ENCODE data around the gene DDX10. TPM values are rescaled to one million over a fixed set of nuclear protein-coding genes. Genes with fewer than 3 reads are reported as not detected.

The DDX10 gene
- total RNA-seq, 4 donors from 2014 or later: 17.0 to 39.0 (median 34.3) TPM

GRCh38 chr11:108825381-108825780 lies 160.5 kb downstream of the DDX10 start:
- no peaks in the 10 kb centered on the region for H3K9me3 ChIP-seq
- no peaks in the 10 kb centered on the region for H3K36me3 ChIP-seq
- TF ChIP-seq POLR2A (IDR thresholded peaks at IDR 0.05): no peak
- DNase-seq: no peak
- no peak overlapping the region for H3K27ac ChIP-seq
- intact Hi-C loops (cut with DNase I): no loop called here
- WGBS, 2 donors: 96 to 98% methylated on average over 1 of the region's 1 CpG
- no peaks in the 10 kb centered on the region for H3K27me3 ChIP-seq
- H3K4me3 ChIP-seq (replicated peaks in 1 of 3): no peak overlapping the region
- no peaks in the 10 kb centered on the region for H3K4me1 ChIP-seq

DNA sequence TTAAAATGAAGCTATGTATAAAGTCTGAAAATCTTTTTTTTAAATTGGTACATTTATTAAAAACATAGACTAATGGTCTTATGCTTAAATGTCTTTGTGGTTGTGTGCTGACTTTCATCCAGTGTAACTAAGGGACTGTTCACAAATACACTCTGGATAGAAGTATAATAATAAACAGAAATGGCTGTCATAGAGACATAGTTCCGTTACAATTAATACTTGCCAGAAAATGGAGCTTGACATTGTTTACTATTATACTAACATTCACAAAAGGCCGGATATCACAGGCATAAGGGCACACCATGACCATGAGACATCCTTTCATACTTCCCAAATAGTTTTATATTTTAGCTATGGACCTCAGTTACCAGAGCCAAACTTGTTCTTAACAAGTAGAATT lies 161.3 kb downstream of the DDX10 start:
- intact Hi-C loops (cut with DNase I): no loop called here
- no peak for DNase-seq

DNA sequence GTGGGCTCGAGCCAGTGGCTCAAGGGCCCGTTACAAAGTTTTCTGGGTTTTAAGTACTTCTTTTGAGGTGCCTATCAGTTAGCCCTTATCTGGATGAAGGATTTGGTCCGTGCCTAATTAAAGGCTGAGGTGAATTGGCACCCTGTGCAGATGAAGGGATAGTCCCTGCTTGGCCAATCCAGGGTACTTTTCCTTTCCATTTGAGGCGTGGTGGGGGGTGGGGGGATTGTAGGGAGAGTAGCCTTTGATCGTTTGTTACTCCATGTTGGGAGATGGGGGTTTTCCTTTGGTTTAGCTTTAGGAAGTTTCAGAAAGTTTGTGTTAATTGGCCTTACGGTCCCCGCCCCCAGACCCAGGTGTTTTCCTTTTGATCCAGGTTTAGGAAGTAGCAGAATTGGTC lies 170.8 kb downstream of the DDX10 start:
- Histone ChIP-seq H3K27ac (no peak overlapping the region), H3K27me3 (no peaks in the 10 kb centered on the region), H3K9me3 (no peaks in the 10 kb centered on the region), H3K4me3 (replicated peaks in 1 of 3) (no peak overlapping the region), H3K36me3 (no peaks in the 10 kb centered on the region), H3K4me1 (peaks cover 0 to 4% of the 10 kb centered on the region in 2 donors)
- intact Hi-C loops (cut with DNase I): no loop called here
- WGBS, 2 donors: 78 to 80% methylated on average over 7 of the region's 7 CpGs
- DNase-seq: no peak
- TF ChIP-seq, protein P1, sequence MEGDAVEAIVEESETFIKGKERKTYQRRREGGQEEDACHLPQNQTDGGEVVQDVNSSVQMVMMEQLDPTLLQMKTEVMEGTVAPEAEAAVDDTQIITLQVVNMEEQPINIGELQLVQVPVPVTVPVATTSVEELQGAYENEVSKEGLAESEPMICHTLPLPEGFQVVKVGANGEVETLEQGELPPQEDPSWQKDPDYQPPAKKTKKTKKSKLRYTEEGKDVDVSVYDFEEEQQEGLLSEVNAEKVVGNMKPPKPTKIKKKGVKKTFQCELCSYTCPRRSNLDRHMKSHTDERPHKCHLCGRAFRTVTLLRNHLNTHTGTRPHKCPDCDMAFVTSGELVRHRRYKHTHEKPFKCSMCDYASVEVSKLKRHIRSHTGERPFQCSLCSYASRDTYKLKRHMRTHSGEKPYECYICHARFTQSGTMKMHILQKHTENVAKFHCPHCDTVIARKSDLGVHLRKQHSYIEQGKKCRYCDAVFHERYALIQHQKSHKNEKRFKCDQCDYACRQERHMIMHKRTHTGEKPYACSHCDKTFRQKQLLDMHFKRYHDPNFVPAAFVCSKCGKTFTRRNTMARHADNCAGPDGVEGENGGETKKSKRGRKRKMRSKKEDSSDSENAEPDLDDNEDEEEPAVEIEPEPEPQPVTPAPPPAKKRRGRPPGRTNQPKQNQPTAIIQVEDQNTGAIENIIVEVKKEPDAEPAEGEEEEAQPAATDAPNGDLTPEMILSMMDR (IDR thresholded peaks at IDR 0.05): no peak
- no peak for TF ChIP-seq POLR2A (IDR thresholded peaks at IDR 0.05)

More for the DNA sequence above, 161.3 kb downstream of the DDX10 start:
- no peak overlapping the region for H3K4me3 ChIP-seq (replicated peaks in 1 of 3)
- TF ChIP-seq, protein P1 (IDR thresholded peaks at IDR 0.05): no peak
- TF ChIP-seq POLR2A (IDR thresholded peaks at IDR 0.05): no peak
- H3K27ac ChIP-seq: no peak overlapping the region
- no peaks in the 10 kb centered on the region for H3K4me1 ChIP-seq
- no peaks in the 10 kb centered on the region for H3K36me3 ChIP-seq
- no peaks in the 10 kb centered on the region for H3K9me3 ChIP-seq
- H3K27me3 ChIP-seq: no peaks in the 10 kb centered on the region
- 80 to 90% methylated on average over 2 of the region's 2 CpGs for WGBS, 2 donors

DNA sequence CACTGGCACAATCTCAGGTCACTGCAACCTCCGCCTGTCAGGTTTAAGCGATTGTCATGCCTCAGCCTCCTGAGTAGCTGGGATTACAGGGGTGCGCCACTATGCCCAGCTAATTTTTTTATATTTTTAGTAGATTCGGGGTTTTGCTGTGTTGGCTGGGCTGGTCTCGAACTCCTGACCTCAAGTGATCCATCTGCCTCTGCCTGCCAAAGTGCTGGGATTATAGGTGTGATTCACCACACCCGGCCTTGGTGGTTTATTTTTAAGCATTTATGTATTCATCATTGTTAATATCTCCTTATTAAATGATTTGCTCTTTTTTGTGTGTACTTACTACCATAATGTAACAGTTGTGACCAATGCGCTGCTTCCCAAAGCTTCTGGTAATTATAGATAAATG lies 171.7 kb downstream of the DDX10 start:
- Histone ChIP-seq H3K36me3 (no peaks in the 10 kb centered on the region), H3K9me3 (no peaks in the 10 kb centered on the region), H3K4me1 (peaks cover 0 to 4% of the 10 kb centered on the region in 2 donors), H3K4me3 (replicated peaks in 1 of 3) (no peak overlapping the region), H3K27me3 (no peaks in the 10 kb centered on the region), H3K27ac (no peak overlapping the region)
- intact Hi-C loops (cut with DNase I): no loop called here
- no peak for DNase-seq
- 97 to 98% methylated on average over 7 of the region's 7 CpGs for WGBS, 2 donors
- TF ChIP-seq POLR2A (IDR thresholded peaks at IDR 0.05): no peak
- TF ChIP-seq, protein P1 (IDR thresholded peaks at IDR 0.05): no peak

DNA sequence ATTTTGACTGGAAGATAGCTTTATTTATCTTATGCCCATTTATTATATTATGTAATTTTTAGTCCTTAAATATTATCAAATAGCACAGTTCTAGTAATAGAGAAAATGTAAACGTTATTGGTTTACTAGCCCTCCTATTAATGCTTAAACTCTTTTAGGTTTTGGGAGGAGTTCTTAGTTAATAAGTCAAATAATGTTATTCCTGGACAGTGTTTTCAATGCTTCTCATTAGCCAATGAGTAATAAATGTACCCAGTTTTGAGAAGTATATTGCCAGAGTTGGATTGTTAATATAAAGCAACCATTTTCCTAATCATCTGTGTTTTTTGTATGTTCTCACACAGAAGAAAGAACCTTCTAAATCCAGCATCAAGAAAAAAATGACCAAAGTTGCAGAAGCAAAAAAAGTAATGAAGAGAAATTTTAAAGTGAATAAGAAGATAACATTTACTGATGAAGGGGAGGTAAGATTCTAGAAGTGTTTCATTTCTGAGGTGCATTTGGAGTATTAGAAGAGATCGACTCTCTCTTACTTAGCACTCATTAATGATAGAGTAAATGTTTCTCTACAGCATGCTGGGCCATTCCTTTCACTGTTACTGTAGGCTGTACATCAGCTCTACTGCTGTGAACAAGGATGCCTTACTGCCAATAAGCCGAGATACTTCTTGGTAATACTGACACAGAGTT lies 173.4 kb downstream of the DDX10 start:
- no peaks in the 10 kb centered on the region for H3K9me3 ChIP-seq
- WGBS, 2 donors: 93 to 96% methylated on average over 3 of the region's 3 CpGs
- no peaks in the 10 kb centered on the region for H3K36me3 ChIP-seq
- no peaks in the 10 kb centered on the region for H3K27me3 ChIP-seq
- H3K4me3 ChIP-seq (replicated peaks in 1 of 3): no peak overlapping the region
- TF ChIP-seq, protein P1 (IDR thresholded peaks at IDR 0.05): no peak
- no peak for TF ChIP-seq POLR2A (IDR thresholded peaks at IDR 0.05)
- DNase-seq: no peak
- peaks cover 0 to 3% of the 10 kb centered on the region in 2 donors for H3K4me1 ChIP-seq
- no peak overlapping the region for H3K27ac ChIP-seq
- intact Hi-C loops (cut with DNase I): no loop called here
